AG09319 (cell line): ENCODE data around the gene EGR2.

Experiments
- DNase-seq: peaks from one replicate; pipeline ENCODE4 v3.0.0-alpha.2; 2010; ENCODE audit warnings: low read depth; ENCODE audit errors: extremely low read depth
- CTCF ChIP-seq: IDR thresholded peaks from 2 replicates; pipeline ENCODE4 v1.5.1; 2011; ENCODE audit warnings: low read depth, mild to moderate bottlenecking, inconsistent platforms, low read length, moderate library complexity

Gene EGR2

DNA sequence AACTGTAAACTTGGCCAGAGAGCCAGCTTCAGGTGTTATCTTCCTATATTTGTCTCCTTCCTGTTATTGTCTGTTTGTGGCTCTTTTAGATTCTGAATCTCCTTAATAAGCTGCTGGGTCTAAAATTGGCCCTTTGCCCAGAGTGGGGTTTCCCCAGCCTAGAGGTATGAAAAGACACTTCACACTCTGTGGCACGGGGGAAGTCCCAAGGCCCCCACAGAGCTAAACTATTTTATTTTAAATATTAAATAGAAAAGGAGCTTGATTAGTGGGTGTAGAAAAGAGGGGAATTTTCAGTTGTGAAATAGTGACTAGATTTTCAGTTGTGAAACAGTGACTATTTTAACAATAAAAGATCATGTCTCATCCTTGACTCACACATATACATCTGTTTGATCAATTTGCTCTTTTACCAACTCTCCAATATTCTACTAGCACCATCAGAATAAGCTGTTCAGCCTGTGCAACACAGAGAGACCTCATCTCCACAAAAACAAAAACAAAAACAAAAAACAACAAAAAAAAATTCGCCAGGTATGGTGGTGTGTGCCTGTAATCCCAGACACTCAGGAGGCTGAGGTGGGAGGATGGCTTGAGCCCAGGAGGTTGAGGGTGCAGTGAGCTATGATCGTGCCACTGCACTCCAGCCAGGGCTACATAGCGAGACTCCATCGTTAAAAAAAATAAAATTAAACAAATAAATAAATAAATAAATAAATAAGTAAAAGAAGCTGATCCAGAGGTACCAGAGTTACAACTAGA is 36.5 kb downstream of the EGR2 start:
- no peak for TF ChIP-seq CTCF
- no peak for DNase-seq

DNA sequence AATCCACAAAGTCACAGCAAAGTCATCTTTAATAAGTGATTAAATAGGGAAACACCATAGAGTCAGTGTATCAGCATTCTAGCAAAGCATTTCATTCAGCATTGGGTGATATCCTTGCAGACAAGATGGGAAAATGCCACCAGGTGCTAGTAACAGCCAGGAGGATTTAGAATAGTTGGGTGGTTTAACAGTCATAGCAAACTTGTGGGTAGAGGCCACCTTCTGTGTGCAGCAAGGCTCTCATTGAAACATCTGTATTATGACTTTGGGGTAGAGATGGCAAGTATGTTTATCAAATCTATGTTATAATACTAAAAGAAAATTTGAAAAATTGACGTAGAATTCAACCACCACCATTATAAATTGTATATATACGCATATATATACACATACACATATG is 38.0 kb downstream of the EGR2 start:
- no peak for DNase-seq
- no peak for TF ChIP-seq CTCF

DNA sequence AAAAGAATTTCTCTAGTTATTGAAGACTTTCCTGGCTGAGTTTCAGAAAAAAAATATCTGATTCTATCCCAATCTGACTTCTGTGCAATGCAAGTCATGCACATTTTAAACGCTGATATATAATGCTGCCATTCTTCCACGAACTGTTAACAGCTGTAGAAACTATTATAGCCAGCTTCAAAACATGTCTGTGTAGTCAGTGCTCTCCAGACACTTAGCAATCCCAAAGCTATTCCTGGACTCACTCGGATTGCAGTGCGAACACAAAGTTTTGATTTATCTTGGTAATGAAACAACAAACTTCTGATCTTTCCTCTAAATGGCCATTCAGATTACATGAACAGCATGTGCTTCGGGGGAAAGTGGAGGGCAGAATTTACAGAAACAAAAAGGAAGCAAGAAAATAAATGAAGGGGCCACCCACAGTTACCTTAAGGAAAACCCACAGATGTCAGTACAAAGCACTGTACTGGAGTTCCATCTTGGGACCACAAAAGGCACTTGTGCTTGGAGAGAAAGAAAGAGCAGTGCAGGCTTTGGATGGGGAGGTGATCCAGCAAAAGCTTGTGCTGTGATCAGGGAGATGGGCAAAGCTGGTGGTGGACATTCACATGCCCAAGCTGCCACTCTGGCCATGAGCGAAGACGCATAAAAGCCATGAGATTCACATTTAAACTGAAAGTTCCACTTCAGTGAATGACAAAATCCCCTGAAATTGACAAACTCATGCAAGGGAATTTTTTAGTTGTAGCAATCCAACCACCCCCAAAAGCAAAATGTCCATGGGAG is 43.8 kb downstream of the EGR2 start:
- TF ChIP-seq CTCF, result no peak
- DNase-seq, result no peak

GRCh38 chr10:62769574-62770242 is 46.5 kb downstream of the EGR2 start:
- TF ChIP-seq CTCF, result no peak
- no peak for DNase-seq

DNA sequence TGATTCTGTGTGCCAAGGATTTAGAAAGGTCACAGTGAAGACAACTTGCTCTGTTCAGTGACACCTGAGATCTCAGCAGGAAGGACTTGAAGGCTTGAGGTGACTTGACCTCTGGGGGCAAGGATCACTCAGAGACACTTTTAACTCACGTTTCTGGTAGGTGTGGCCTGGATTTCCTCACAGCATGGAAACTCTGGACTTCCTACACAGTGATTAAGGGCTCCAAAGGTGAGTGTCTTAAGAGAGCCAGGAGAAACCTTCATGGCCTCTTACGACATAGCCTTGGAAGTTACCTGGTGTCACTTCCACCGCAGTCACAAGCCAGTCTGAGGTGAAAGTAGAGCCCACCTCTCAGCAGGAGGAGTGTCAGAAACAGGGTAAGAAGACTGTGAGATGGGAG is 49.8 kb downstream of the EGR2 start:
- no peak for DNase-seq
- no peak for TF ChIP-seq CTCF

- DNase-seq, result no peak
- TF ChIP-seq CTCF, result no peak
These were observed 50.4 kb downstream of the EGR2 start for GRCh38 chr10:62765726-62766125.

GRCh38 chr10:62764011-62764410 is 52.2 kb downstream of the EGR2 start:
- no peak for DNase-seq
- TF ChIP-seq CTCF, result no peak
